MM.1S (cell line): ENCODE results near the gene EPHB6.

Source experiments
- DNase-seq: peaks from one replicate; pipeline ENCODE4 v3.0.0-alpha.2; 2015
- H2AFZ ChIP-seq: fragments of 300-600 bp; sonication (generic); 2 replicates; pipeline ENCODE4 v1.6.0; 2016; ENCODE audit warnings: antibody characterized with exemption, low read length
- H3F3A ChIP-seq: fragments of 300-600 bp; sonication (generic); 2 replicates; pipeline ENCODE4 v1.6.1; 2016; ENCODE audit warnings: mild to moderate bottlenecking, antibody characterized with exemption, low read length, moderate library complexity, mixed read lengths; ENCODE audit not compliant: insufficient read depth
- H3K27ac ChIP-seq: fragments of 300-600 bp; sonication (generic); 2 replicates; pipeline ENCODE4 v1.5.1; 2016; ENCODE audit warnings: mild to moderate bottlenecking, low read length
- H3K27me3 ChIP-seq: fragments of 300-600 bp; sonication (generic); replicated peaks from 2 replicates; pipeline ENCODE4 v1.6.0; 2016; ENCODE audit warnings: low read length; ENCODE audit not compliant: insufficient read depth
- H3K36me3 ChIP-seq: fragments of 300-600 bp; sonication (generic); replicated peaks from 2 replicates; pipeline ENCODE4 v1.6.1; 2016; ENCODE audit warnings: mild to moderate bottlenecking, low read length, mixed read lengths; ENCODE audit not compliant: insufficient read depth
- H3K4me1 ChIP-seq: fragments of 300-600 bp; sonication (generic); 2 replicates; pipeline ENCODE4 v1.6.1; 2016; ENCODE audit warnings: low read length, mixed read lengths
- H3K4me2 ChIP-seq: fragments of 300-600 bp; sonication (generic); 2 replicates; pipeline ENCODE4 v1.6.0; 2016; ENCODE audit warnings: low read depth, low read length
- H3K4me3 ChIP-seq: fragments of 300-600 bp; sonication (generic); 2 replicates; pipeline ENCODE4 v1.5.1; 2016; ENCODE audit warnings: low read length, mixed read lengths
- H3K79me2 ChIP-seq: fragments of 300-600 bp; sonication (generic); 2 replicates; pipeline ENCODE4 v1.6.1; 2016; ENCODE audit warnings: mixed run types, low read length, mixed read lengths
- H3K9ac ChIP-seq: fragments of 300-600 bp; sonication (generic); 2 replicates; pipeline ENCODE4 v1.6.1; 2016; ENCODE audit warnings: low read length, mixed read lengths
- H3K9me2 ChIP-seq: fragments of 300-600 bp; sonication (generic); replicated peaks from 2 replicates; pipeline ENCODE4 v1.6.1; 2016; ENCODE audit warnings: mild to moderate bottlenecking, low read length, mixed read lengths; ENCODE audit not compliant: insufficient read depth
- H3K9me3 ChIP-seq: fragments of 300-600 bp; sonication (generic); replicated peaks from 2 replicates; pipeline ENCODE4 v1.6.1; 2016; ENCODE audit warnings: mild to moderate bottlenecking, low read length, mixed read lengths; ENCODE audit not compliant: insufficient read depth
- H4K20me1 ChIP-seq: fragments of 300-600 bp; sonication (generic); 2 replicates; pipeline ENCODE4 v1.6.1; 2016; ENCODE audit warnings: mild to moderate bottlenecking, low read length, moderate library complexity, mixed read lengths; ENCODE audit not compliant: insufficient read depth
- CTCF ChIP-seq: fragments of 300-600 bp; sonication (generic); IDR thresholded peaks from 2 replicates; pipeline ENCODE4 v1.5.1; 2016; ENCODE audit warnings: antibody characterized with exemption, low read length, mixed read lengths
- EZH2 ChIP-seq: fragments of 300-600 bp; sonication (generic); optimal IDR thresholded peaks from 2 replicates; pipeline ENCODE3; 2017; ENCODE audit warnings: low read depth, mild to moderate bottlenecking, antibody characterized with exemption, low read length, mixed read lengths
- EZH2phosphoT487 ChIP-seq: fragments of 300-600 bp; sonication (generic); IDR thresholded peaks from 2 replicates; pipeline ENCODE4 v1.6.1; 2018; ENCODE audit warnings: antibody characterized with exemption, low read length

EPHB6 gene

GRCh38 chr7:142807855-142808460 is 46.9 kb upstream of the EPHB6 start:
- H2AFZ ChIP-seq = peak overlapping the region; percentile 48
- H3K9me2 ChIP-seq = no peaks in the 10 kb centered on the region
- peak; percentile 43 for DNase-seq
- no peaks in the 10 kb centered on the region for H3K27me3 ChIP-seq
- H3K9ac ChIP-seq = peak overlapping the region; percentile 58
- peak overlapping the region; percentile 93 for H3K27ac ChIP-seq
- H4K20me1 ChIP-seq = no peaks in the 10 kb centered on the region
- peaks cover 34% of the 10 kb centered on the region for H3F3A ChIP-seq
- H3K4me1 ChIP-seq = peaks cover 47% of the 10 kb centered on the region
- peak overlapping the region; percentile 14; the same call in 1 of the 2 replicates for H3K4me3 ChIP-seq
- no peaks in the 10 kb centered on the region for H3K36me3 ChIP-seq
- peak overlapping the region; percentile 80 for H3K4me2 ChIP-seq
- no peaks in the 10 kb centered on the region for H3K9me3 ChIP-seq
- TF ChIP-seq EZH2phosphoT487 (no peak), CTCF (no peak), EZH2 (no peak)
- no peaks in the 10 kb centered on the region for H3K79me2 ChIP-seq

GRCh38 chr7:142808461-142808801 is 46.4 kb upstream of the EPHB6 start:
- Histone ChIP-seq H3K9ac (peak overlapping the region; percentile 58), H3K4me2 (peak overlapping the region; percentile 80), H3K9me3 (no peaks in the 10 kb centered on the region), H3K36me3 (no peaks in the 10 kb centered on the region), H3K4me1 (peaks cover 47% of the 10 kb centered on the region), H3K79me2 (no peaks in the 10 kb centered on the region), H3F3A (peaks cover 34% of the 10 kb centered on the region), H3K4me3 (peak overlapping the region; percentile 14; the same call in 1 of the 2 replicates), H3K27ac (peak overlapping the region; percentile 93), H3K9me2 (no peaks in the 10 kb centered on the region), H4K20me1 (no peaks in the 10 kb centered on the region), H3K27me3 (no peaks in the 10 kb centered on the region), H2AFZ (peak overlapping the region; percentile 48)
- DNase-seq = no peak
- TF ChIP-seq EZH2 (no peak), EZH2phosphoT487 (no peak), CTCF (no peak)

GRCh38 chr7:142808802-142809583 is 45.9 kb upstream of the EPHB6 start:
- peak; percentile 100 for DNase-seq
- Histone ChIP-seq H3K27ac (peak overlapping the region; percentile 93), H3K4me1 (peaks cover 47% of the 10 kb centered on the region), H3K4me3 (peak overlapping the region; percentile 31), H4K20me1 (no peaks in the 10 kb centered on the region), H3K36me3 (no peaks in the 10 kb centered on the region), H3K9me3 (no peaks in the 10 kb centered on the region), H3F3A (peaks cover 34% of the 10 kb centered on the region), H2AFZ (peak overlapping the region; percentile 48), H3K27me3 (no peaks in the 10 kb centered on the region), H3K9me2 (no peaks in the 10 kb centered on the region), H3K9ac (peak overlapping the region; percentile 61), H3K4me2 (peak overlapping the region; percentile 80), H3K79me2 (no peaks in the 10 kb centered on the region)
- no peak for TF ChIP-seq EZH2phosphoT487
- no peak for TF ChIP-seq CTCF
- no peak for TF ChIP-seq EZH2
